NCI-H510A (cell line): ENCODE data around the gene PRSS56.
"Not testable (repeated sequence)": the region's sequence is repeated elsewhere in the genome, so short reads cannot be mapped to it uniquely, and the experiment has no call there.

Experiments used
- DNase-seq: peaks from one replicate; lab custom pipeline; 2025; lab: John Stamatoyannopoulos, UW

PRSS56 gene

GRCh38 chr2:232525791-232526371 lies 5.7 kb downstream of the PRSS56 start, which contains the start of gene CHRND:
TSS of gene CHRND (plus strand) at chr2:232526160. CDS start at chr2:232526216, 56 bp downstream.
- DNase-seq = peak; percentile 48

GRCh38 chr2:232526372-232526941 lies 6.3 kb downstream of the PRSS56 start:
- DNase-seq = no peak

GRCh38 chr2:232527905-232528470 lies 7.8 kb downstream of the PRSS56 start:
- no peak for DNase-seq

GRCh38 chr2:232528746-232529460 lies 8.7 kb downstream of the PRSS56 start:
- no peak for DNase-seq

GRCh38 chr2:232529806-232530547 lies 9.8 kb downstream of the PRSS56 start:
- DNase-seq = no peak

GRCh38 chr2:232530626-232531260 lies 10.6 kb downstream of the PRSS56 start:
- no peak for DNase-seq

GRCh38 chr2:232532419-232532818 lies 12.2 kb downstream of the PRSS56 start:
- no peak for DNase-seq

- DNase-seq = not testable (repeated sequence)
Observed at GRCh38 chr2:232532821-232533220, 12.6 kb downstream of the PRSS56 start.

- no peak for DNase-seq
Observed at GRCh38 chr2:232533944-232534710, 13.9 kb downstream of the PRSS56 start.

GRCh38 chr2:232534940-232535651 lies 14.9 kb downstream of the PRSS56 start:
- DNase-seq = no peak

- no peak for DNase-seq
Observed at GRCh38 chr2:232535761-232536530, 15.8 kb downstream of the PRSS56 start.

GRCh38 chr2:232537079-232537478 lies 16.9 kb downstream of the PRSS56 start:
- DNase-seq = no peak

GRCh38 chr2:232537499-232537898 lies 17.3 kb downstream of the PRSS56 start:
- DNase-seq = no peak

- DNase-seq = no peak
Observed at GRCh38 chr2:232538671-232539070, 18.5 kb downstream of the PRSS56 start.

GRCh38 chr2:232539298-232540231 lies 19.4 kb downstream of the PRSS56 start, which contains the start of gene CHRNG:
TSS of gene CHRNG (plus strand) at chr2:232539692. CDS start at chr2:232539748, 56 bp downstream.
- no peak for DNase-seq

- no peak for DNase-seq
Observed at GRCh38 chr2:232540441-232541041, 20.4 kb downstream of the PRSS56 start.

- no peak for DNase-seq
Observed at GRCh38 chr2:232541195-232541960, 21.2 kb downstream of the PRSS56 start.
